C4-2B (cell line): ENCODE data around the gene MYO1E.

Source experiments
- CTCF ChIP-seq: fragments of 450-650 bp; conservative IDR thresholded peaks from 2 replicates; pipeline ENCODE4 v1.5.1; 2017; ENCODE audit warnings: mild to moderate bottlenecking
- ZFX ChIP-seq: fragments of 450-650 bp; IDR thresholded peaks from 2 replicates; pipeline ENCODE4 v1.6.1; 2017

GRCh38 chr15:59250249-59250648 is 122.4 kb downstream of the MYO1E start:
- TF ChIP-seq CTCF: no peak
- no peak for TF ChIP-seq ZFX
